Stimulated activated naive CD8-positive, alpha-beta T cell treated with anti-CD3 and anti-CD28 coated beads, Interleukin-15, Interleukin-2, amounts not matched to agents 100 ng/mL and 50 ng/mL, for 24 hours (primary cell): ENCODE measurements around the gene PCDHGA10.
A peak's percentile ranks its signal among the peaks of the same experiment; 100 is the strongest.
"Not testable (repeated sequence)": the region's sequence is repeated elsewhere in the genome, so short reads cannot be mapped to it uniquely, and the experiment has no call there.

ENCODE experiments used
- H3K27ac Mint-ChIP-seq: one replicate; pipeline ENCODE4 v1.8.0; 2021; ENCODE audit warnings: mild to moderate bottlenecking, mixed read lengths
- H3K27me3 Mint-ChIP-seq: one replicate; pipeline ENCODE4 v1.8.0; 2021; ENCODE audit warnings: mixed read lengths
- H3K36me3 Mint-ChIP-seq: one replicate; pipeline ENCODE4 v1.8.0; 2021; ENCODE audit warnings: low read depth, mixed read lengths
- H3K4me1 Mint-ChIP-seq: one replicate; pipeline ENCODE4 v1.8.0; 2021; ENCODE audit warnings: low read depth, mixed read lengths
- H3K4me3 Mint-ChIP-seq: one replicate; pipeline ENCODE4 v1.8.0; 2021; ENCODE audit warnings: mild to moderate bottlenecking, mixed read lengths
- H3K9me3 Mint-ChIP-seq: one replicate; pipeline ENCODE4 v1.8.0; 2021; ENCODE audit warnings: mixed read lengths

PCDHGA10 gene

DNA sequence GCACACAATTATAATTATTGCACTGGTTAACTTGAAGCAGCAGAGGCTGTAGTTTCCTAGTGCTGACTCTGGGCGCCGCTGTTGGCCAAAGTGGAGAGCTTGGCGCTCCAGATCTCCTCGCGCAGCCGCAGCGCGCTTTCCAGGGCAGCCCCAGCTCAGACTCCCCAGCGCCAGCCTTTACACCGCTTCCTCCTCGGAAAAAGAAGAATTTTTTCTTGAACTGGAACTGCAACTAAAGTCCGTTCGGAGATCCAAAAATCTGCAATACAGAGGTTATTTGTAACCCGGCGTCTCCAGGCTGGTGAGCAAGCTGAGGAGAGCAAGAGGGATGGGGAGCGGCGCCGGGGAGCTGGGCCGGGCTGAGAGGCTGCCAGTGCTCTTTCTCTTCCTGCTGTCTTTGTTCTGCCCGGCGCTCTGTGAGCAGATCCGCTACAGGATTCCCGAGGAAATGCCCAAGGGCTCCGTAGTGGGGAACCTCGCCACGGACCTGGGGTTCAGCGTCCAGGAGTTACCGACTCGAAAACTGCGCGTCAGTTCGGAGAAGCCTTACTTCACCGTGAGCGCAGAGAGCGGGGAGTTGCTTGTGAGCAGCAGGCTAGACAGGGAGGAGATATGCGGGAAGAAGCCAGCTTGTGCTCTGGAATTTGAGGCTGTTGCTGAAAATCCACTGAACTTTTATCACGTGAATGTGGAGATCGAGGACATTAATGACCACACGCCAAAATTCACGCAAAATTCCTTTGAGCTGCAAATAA lies 25.1 kb upstream of the PCDHGA10 start, which contains the start of gene PCDHGB4:
Gene PCDHGB4, plus strand, starts transcription at position 142 of the 755 bp plus-strand sequence. Its CDS starts 187 bp downstream, at position 329.
- H3K27ac Mint-ChIP-seq, H3K4me1 Mint-ChIP-seq, H3K4me3 Mint-ChIP-seq: not testable (repeated sequence)
- Mint-ChIP-seq H3K9me3 (peaks cover 50% of the 10 kb centered on the region), H3K27me3 (peaks cover 82% of the 10 kb centered on the region), H3K36me3 (peaks cover 27% of the 10 kb centered on the region)

DNA sequence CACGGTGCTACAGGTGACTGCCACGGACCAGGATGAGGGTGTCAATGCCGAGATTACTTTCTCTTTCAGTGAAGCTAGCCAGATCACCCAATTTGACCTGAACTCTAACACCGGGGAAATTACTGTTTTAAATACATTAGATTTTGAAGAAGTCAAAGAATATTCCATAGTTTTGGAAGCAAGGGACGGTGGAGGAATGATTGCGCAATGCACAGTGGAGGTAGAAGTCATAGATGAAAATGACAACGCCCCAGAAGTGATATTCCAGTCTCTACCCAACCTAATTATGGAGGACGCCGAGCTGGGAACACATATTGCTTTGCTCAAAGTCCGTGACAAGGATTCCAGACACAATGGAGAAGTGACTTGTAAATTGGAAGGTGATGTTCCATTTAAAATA lies 24.1 kb upstream of the PCDHGA10 start:
- Mint-ChIP-seq H3K4me3 (no peak overlapping the region), H3K36me3 (peaks cover 27% of the 10 kb centered on the region), H3K27me3 (peaks cover 80% of the 10 kb centered on the region), H3K27ac (no peak overlapping the region), H3K9me3 (peaks cover 51% of the 10 kb centered on the region), H3K4me1 (no peaks in the 10 kb centered on the region)

DNA sequence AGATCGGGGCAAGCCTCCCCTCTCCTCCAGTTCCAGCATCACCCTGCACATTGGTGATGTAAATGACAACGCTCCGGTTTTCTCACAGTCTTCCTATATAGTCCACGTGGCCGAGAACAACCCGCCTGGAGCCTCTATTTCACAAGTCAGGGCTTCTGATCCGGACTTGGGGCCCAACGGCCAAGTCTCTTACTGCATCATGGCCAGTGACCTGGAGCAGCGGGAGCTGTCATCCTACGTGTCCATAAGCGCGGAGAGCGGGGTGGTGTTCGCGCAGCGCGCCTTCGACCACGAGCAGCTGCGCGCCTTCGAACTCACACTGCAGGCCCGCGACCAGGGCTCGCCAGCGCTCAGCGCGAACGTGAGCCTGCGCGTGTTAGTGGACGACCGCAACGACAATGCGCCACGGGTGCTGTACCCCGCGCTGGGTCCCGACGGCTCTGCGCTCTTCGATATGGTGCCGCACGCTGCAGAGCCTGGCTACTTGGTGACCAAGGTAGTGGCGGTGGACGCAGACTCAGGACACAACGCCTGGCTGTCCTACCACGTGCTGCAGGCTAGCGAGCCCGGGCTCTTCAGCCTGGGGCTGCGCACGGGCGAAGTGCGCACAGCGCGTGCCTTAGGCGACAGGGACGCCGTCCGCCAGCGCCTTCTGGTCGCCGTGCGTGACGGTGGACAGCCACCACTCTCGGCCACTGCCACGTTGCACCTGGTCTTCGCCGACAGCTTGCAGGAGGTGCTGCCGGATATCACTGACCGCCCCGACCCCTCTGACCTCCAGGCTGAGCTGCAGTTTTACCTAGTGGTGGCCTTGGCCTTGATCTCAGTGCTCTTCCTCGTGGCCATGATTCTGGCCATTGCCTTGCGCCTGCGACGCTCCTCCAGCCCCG lies 23.4 kb upstream of the PCDHGA10 start:
- no peaks in the 10 kb centered on the region for H3K4me1 Mint-ChIP-seq
- H3K36me3 Mint-ChIP-seq, result peaks cover 28% of the 10 kb centered on the region
- no peak overlapping the region for H3K4me3 Mint-ChIP-seq
- peaks cover 52% of the 10 kb centered on the region for H3K9me3 Mint-ChIP-seq
- peaks cover 80% of the 10 kb centered on the region for H3K27me3 Mint-ChIP-seq
- H3K27ac Mint-ChIP-seq, result no peak overlapping the region

DNA sequence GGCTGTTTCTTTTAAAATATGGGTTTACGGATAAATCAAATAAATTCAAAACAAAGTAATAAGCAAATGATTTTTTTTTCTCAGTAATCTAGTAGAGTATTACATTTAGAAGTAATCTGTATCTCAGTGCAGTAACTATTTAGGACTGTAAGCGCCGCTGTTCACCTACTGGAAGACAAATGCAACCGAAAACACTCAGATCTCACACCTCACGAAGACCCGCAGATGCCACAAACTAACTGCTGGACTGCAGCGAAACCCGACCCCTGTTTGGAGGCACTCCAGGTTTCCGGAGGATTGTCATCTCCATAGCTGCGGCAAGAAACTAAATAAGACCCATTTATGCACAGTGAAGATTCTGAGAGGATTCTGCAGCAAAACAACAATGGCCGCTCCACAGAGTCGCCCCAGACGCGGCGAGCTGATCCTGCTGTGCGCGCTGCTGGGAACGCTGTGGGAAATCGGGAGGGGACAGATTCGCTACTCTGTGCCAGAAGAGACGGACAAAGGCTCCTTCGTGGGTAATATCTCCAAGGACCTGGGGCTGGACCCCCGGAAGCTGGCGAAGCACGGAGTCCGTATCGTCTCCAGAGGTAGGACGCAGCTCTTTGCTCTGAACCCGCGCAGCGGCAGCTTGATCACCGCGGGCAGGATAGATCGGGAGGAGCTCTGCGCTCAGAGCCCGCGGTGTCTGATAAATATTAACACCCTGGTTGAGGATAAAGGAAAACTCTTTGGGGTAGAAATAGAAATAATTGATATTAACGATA lies 20.2 kb upstream of the PCDHGA10 start, which contains the start of gene PCDHGA8:
Gene PCDHGA8, plus strand, starts transcription at position 205 of the 770 bp plus-strand sequence. Its CDS starts 181 bp downstream, at position 386.
- peaks cover 43% of the 10 kb centered on the region for H3K9me3 Mint-ChIP-seq
- no peak within 1 kb of the TSS for H3K4me3 Mint-ChIP-seq
- no peak within 1 kb of the TSS for H3K27ac Mint-ChIP-seq
- peaks cover 75% of the 10 kb centered on the region for H3K27me3 Mint-ChIP-seq
- H3K36me3 Mint-ChIP-seq, result peaks cover 24% of the 10 kb centered on the region
- H3K4me1 Mint-ChIP-seq, result no peaks in the 10 kb centered on the region

DNA sequence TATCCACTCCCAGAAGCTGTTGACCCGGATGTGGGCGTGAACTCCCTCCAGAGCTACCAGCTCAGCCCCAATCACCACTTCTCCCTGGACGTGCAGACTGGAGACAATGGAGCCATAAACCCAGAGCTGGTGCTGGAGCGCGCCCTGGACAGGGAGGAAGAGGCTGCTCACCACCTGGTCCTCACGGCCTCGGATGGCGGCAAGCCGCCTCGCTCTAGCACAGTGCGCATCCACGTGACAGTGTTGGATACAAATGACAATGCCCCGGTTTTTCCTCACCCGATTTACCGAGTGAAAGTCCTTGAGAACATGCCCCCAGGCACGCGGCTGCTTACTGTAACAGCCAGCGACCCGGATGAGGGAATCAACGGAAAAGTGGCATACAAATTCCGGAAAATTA lies 19.5 kb upstream of the PCDHGA10 start:
- Mint-ChIP-seq H3K36me3 (peaks cover 23% of the 10 kb centered on the region), H3K27ac (no peak overlapping the region), H3K4me3 (no peak overlapping the region), H3K4me1 (no peaks in the 10 kb centered on the region), H3K27me3 (peaks cover 73% of the 10 kb centered on the region), H3K9me3 (peaks cover 42% of the 10 kb centered on the region)

GRCh38 chr5:141394401-141395187 lies 18.2 kb upstream of the PCDHGA10 start:
- peaks cover 74% of the 10 kb centered on the region for H3K27me3 Mint-ChIP-seq
- H3K4me3 Mint-ChIP-seq, H3K27ac Mint-ChIP-seq, H3K4me1 Mint-ChIP-seq: not testable (repeated sequence)
- H3K9me3 Mint-ChIP-seq, result peaks cover 42% of the 10 kb centered on the region
- peaks cover 14% of the 10 kb centered on the region for H3K36me3 Mint-ChIP-seq

GRCh38 chr5:141397756-141398551 lies 14.8 kb upstream of the PCDHGA10 start, which contains the start of gene PCDHGB5:
Gene PCDHGB5 (plus strand): TSS chr5:141397947. CDS start chr5:141398128, 181 bp downstream.
- peaks cover 28% of the 10 kb centered on the region for H3K9me3 Mint-ChIP-seq
- not testable (repeated sequence) for H3K27ac Mint-ChIP-seq, H3K4me1 Mint-ChIP-seq
- peak within 1 kb of the TSS; percentile 32 for H3K4me3 Mint-ChIP-seq
- H3K36me3 Mint-ChIP-seq, result peaks cover 15% of the 10 kb centered on the region
- H3K27me3 Mint-ChIP-seq, result peaks cover 69% of the 10 kb centered on the region

- H3K27me3 Mint-ChIP-seq, result peaks cover 71% of the 10 kb centered on the region
- H3K4me3 Mint-ChIP-seq, result no peak overlapping the region
- H3K36me3 Mint-ChIP-seq, result peaks cover 12% of the 10 kb centered on the region
- no peaks in the 10 kb centered on the region for H3K4me1 Mint-ChIP-seq
- H3K27ac Mint-ChIP-seq, result no peak overlapping the region
- H3K9me3 Mint-ChIP-seq, result peaks cover 25% of the 10 kb centered on the region
These were observed 14.2 kb upstream of the PCDHGA10 start for GRCh38 chr5:141398608-141399007.

GRCh38 chr5:141399555-141400258 lies 13.1 kb upstream of the PCDHGA10 start:
- Mint-ChIP-seq H3K4me3 (no peak overlapping the region), H3K36me3 (peaks cover 6% of the 10 kb centered on the region), H3K27ac (no peak overlapping the region), H3K4me1 (no peaks in the 10 kb centered on the region), H3K27me3 (peaks cover 72% of the 10 kb centered on the region), H3K9me3 (peaks cover 18% of the 10 kb centered on the region)

DNA sequence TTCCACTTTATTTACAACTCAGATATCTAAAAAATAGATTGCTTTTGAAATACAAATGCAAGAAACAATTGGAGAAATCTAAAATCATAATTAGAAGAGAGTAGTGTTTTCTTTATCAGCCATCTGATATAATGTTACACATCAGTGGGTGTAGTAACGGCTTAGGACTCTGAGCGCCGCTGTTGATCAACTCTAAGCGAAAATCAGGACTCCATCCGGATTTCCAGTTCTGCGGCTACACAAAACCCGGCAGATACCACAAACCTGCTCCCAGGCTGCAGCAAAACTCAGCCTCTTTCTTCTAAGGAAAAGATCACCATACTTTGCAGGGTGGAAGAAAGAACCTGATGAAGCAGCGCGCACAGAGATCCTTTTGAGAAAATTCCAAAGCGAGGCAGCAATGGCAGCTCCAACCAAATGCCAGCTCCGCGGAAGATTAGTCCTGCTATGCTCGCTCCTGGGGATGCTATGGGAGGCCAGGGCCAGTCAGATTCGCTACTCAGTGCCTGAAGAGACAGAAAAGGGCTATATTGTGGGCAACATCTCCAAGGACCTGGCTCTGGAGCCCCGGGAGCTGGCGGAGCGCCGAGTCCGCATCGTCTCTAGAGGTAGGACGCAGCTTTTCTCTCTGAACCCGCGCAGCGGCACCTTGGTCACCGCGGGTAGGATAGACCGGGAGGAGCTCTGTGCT lies 10.1 kb upstream of the PCDHGA10 start, which contains the start of gene PCDHGA9:
Gene PCDHGA9, plus strand, starts transcription at position 226 of the 691 bp plus-strand sequence. Its CDS starts 175 bp downstream, at position 401.
- peaks cover 6% of the 10 kb centered on the region for H3K36me3 Mint-ChIP-seq
- H3K9me3 Mint-ChIP-seq, result peaks cover 15% of the 10 kb centered on the region
- H3K27ac Mint-ChIP-seq, result no peak within 1 kb of the TSS
- peaks cover 74% of the 10 kb centered on the region for H3K27me3 Mint-ChIP-seq
- H3K4me1 Mint-ChIP-seq, result no peaks in the 10 kb centered on the region
- H3K4me3 Mint-ChIP-seq, result peak within 1 kb of the TSS; percentile 42

- H3K27ac Mint-ChIP-seq, result no peak overlapping the region
These were observed 9.4 kb upstream of the PCDHGA10 start for GRCh38 chr5:141403387-141403786.

GRCh38 chr5:141407790-141408505 lies 4.8 kb upstream of the PCDHGA10 start, which contains the start of gene PCDHGB6:
Gene PCDHGB6 (plus strand): TSS chr5:141408021. CDS start chr5:141408203, 182 bp downstream.
- Mint-ChIP-seq H3K27me3 (peaks cover 79% of the 10 kb centered on the region), H3K9me3 (peaks cover 16% of the 10 kb centered on the region), H3K4me3 (peak within 1 kb of the TSS; percentile 67), H3K36me3 (peaks cover 13% of the 10 kb centered on the region)
- H3K27ac Mint-ChIP-seq, H3K4me1 Mint-ChIP-seq: not testable (repeated sequence)

More at GRCh38 chr5:141403387-141403786, 9.4 kb upstream of the PCDHGA10 start:
- Mint-ChIP-seq H3K9me3 (peaks cover 18% of the 10 kb centered on the region), H3K4me1 (no peaks in the 10 kb centered on the region), H3K4me3 (no peak overlapping the region), H3K36me3 (peaks cover 8% of the 10 kb centered on the region), H3K27me3 (peaks cover 80% of the 10 kb centered on the region)
